Activated CD8-positive, alpha-beta memory T cell treated with anti-CD3 and anti-CD28 coated beads, Interleukin-2, amount 50 U/mL, for 1 hour (primary cell): ENCODE measurements around the gene VWC2.

Experiments
- DNase-seq: peaks from one replicate; pipeline ENCODE4 v3.0.0-alpha.2; 2020; ENCODE audit errors: extremely low read depth

The VWC2 gene

DNA sequence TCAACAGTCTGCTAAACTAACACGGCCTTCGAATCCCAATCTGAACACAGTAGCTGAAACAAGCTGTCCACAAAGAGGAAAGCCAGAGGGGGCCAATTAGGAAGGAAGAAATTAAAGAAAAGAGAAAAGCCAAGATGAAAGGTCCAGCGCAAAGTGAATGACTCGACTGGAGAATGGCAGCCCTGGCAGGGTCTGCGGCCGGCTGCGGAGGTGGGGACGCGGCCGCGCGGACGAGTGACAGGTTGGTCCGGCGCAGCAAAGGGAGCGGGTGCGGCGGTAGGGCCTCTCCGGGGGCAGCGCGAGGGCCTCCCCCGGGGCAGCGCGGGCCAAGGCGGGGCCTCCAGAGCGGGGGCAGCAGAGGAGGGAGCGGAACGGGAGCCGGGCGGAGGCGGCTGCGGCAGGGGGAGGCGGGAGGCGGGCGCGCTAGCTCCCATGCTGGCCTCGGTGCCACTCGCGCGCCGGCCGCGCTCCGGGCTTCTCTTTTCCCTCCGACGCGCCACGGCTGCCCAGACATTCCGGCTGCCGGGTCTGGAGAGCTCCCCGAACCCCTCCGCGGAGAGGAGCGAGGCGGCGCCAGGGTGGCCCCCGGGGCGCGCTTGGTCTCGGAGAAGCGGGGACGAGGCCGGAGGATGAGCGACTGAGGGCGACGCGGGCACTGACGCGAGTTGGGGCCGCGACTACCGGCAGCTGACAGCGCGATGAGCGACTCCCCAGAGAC is at the start of gene VWC2:
Gene VWC2 (plus strand): TSS at position 421 of the 718 bp plus-strand sequence. CDS start 1,798 bp downstream, outside the sequence.
- no peak for DNase-seq

DNA sequence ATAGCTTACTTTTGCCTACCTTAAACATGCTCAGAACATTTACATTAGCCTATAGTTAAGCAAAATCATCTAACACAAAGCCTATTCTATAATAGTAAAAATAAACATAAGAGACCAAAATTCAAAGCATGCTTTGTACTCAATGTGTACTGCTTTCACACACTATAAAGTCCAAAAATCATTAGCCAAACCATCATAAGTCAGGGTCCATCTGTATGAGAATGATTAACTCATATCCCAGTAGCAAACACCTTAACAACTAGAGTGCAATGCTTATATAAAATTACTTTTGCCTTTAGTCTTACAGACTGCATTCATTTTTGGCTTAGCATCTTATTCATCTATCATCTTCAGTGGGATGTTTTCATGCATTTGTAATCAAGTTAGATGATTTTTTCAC is 49.4 kb upstream of the VWC2 start:
- no peak for DNase-seq

DNA sequence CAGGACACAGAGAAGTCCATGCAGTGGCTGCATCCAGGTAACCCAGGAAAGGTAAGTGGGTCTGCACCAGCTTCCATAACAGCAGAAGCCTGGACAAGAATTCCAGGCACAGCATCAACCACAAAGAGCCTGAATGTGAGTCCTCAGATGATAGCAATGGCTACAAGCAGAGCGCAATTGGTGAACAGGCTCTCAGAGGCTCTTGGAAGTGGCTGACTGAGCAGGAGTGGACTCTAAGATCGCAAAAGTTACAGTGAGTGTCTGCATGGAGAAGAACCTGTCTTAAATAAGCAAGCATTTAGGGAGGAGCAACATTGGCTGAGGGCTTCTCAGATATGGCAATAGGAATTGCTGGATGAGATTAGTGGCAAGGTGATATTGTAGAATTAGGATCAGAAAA is 41.6 kb upstream of the VWC2 start:
- no peak for DNase-seq

DNA sequence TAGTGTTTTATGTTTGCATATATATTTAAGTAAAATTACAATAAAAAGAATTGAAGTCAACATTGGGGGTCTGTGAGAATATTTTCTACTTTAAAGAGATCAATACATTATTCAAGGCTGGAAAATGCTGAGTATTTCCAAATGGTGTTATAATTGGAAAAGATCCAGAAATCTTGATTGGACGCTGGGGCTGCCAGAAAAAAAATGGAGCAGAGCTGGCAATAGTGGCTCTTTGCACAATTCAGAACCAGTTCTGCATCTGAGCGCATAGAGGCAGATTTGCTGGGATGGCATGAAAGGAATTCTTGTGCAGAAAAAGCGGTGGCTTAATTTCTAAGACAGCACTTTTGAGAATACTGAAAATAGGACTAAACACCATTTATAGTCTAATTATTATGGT is 10.8 kb upstream of the VWC2 start:
- no peak for DNase-seq

DNA sequence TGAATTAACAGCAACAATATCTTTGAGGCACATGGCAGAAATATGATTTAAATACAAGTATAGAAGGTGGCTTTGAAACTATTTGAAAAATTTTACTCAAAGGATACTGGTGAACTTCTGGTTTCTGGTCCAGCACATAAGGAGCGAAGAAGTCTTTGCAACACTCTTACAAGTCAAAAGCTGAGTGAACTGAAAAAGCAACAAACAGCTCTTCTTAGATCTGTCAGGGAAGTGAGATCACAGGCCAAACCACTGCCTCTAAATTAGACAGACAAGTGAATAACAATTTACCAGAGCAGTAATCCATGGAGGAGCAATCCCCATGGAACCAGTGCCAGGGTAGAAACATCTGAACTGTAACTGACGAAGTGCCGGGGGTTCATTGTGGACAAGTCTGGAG is 9.6 kb upstream of the VWC2 start:
- no peak for DNase-seq

DNA sequence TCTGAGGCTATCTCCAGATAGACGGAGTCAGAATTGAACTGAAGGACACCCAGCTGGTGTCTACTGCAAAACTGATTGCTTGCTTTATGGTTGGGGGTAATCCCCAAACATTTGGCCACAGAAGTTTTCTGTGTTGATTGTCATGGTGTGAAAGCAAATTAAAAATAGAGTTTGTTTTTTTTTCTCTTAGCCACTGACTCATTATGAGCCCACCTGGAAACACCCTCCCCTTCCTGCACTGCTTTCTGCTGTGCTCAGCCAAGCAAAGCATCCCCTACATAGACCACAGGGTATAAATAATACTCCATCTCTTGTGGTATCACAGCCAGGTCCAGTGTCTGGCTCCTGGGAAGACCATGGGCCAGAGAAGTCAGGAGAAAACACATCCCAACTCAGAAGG is 6.5 kb upstream of the VWC2 start:
- no peak for DNase-seq

DNA sequence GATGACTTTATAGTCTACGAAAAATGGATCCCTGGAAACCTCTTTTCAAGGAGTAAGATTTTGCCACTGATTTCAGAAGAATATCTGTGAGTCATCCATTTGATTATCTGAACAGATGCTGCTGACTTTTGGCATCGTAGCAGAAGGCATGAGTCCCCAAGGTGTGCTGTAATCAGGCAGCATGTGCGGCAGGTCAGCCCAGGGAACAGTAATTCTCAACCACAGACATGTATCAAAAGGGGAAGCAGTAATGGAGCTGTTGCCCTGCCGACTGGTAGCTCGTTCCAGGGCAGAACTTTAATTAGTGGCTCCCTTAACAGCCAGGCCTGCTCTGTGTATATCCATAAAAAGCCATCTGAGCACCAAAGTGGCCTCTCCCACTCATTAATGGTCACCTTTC is 5.7 kb upstream of the VWC2 start:
- DNase-seq: no peak

DNA sequence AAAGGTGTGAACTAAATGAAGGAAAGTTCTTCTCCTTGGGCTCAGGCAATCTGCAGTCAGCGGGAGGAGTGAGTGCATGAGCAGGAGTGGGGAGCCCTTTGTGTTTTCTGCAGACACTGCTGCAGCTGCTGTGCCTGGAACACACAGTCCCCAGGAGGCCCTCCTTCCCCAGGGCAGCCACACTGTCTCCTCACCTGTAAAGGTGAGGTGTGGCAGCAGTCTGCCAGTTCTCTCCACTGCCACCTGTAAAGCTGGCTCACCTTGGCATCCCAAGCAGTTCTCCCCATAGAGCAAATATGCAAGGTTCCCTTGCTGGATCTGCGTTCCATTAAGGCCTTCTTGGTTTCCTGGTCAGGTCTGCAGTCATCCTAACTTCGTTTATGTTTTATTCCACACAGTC is 5.2 kb upstream of the VWC2 start:
- DNase-seq: no peak

DNA sequence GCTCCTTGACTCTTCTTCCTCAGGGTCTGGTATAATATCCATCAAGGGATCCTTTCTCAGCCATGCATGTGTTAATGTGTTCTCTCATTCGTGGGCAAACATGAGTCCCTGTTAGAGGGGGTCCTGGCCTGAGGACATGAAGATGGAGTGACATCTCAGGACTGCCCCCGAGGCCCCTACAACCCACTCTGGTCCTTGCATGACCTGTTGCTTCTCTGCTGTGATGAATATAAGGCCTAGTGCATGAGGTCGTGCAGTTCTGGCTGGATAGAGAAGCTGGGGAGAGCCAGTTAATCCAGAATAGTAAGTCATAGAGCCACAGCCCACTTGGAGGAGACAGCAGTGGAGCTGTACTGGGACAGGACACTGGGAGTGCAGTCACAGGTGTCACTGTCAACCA is 4.6 kb upstream of the VWC2 start:
- DNase-seq: no peak

DNA sequence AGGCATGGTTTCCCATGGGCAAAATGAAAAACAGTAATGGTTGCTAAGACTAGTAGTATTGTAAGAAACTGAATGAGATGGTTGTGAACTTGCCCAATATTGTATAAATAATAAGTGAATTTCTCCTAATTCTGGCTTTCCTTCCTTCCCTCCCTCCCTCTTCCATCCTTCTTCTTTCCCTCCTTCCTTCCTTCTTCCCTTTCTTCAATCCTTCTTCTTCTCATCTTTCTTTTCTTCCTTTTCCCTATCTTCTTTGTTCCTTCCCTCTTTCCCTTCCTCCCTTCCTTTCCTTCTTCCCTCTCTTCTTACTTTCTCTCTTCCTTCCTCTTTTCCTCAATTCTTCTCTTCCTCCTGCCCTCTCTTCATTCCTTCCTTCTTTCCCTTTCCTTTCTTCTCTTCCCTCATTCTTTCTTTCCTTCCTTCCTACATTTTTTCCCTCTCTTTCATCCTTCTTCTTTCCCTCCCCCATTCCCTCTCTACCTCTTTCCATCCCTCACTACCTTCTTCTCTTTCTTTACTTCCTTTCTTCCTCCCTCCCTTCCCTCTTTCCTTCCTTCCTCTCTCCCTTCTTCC is 4.1 kb upstream of the VWC2 start:
- no peak for DNase-seq

DNA sequence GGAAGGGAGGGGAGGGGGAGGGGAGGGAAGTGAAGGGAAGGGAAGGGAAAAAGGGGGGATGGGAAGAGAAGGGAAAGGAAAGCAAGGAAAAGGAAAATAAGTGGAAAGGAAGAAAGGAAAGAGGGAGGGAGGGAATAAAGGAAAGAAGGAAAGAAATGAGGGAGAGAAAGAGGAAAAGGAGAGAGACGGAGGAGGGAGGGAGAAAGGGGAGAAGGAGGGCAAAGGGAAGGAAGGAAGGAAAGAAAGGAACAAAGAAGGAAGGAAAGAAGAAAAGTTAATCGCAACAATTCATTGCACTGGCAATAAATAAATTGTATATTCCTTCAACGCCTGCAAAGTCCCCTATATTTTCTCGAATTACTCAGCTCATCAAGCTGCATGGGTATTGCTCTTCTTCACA is 2.6 kb upstream of the VWC2 start:
- no peak for DNase-seq

DNA sequence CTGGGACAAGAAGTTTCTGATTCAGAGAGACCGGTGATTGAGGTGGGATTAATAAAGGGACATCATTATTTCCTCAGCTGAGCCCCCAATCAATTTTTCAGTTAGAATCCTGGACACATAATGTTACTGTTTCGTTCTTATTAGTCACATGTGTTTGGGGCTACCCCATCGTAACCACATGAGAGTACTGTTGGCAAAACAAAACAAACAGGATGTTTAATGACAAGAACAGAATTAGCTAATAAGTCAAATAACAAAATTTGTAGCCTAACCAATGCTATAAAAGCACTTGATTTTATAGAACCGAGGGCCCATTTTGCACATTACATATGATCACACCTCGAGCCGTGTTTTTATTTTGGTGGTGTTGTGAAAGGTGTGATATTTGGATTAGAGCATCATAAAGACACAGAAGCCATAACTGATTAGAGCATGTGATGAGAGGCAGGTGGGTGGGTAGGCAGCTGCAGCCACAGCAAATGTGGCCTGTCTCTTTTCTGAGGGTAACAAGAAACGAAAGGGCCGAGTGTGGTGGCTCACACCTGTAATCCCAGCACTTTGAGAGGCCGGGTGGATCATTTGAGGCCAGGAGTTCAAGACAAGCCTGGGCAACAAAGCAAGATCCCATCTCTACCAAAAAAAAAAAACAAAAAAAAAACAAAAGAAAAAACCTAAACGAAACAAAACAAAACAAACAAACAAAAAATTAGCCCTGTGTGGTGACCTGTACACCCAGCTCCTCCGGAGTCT is 1.8 kb upstream of the VWC2 start:
- no peak for DNase-seq

DNA sequence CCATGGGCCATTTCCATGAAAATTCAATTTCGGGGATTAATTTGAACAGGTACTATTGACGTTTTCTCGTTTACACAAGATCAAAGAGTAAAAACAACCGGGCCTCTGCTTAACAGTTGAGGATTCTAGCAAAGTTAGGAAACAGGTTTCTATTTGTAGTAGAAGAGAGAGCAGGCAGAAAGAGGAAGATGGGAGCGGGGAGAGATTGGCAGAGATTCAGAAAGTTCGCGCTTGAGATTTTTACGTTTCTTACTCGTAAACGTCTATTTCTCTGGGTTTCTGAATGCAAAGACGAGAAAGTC is 571 bp upstream of the VWC2 start:
- DNase-seq: no peak

DNA sequence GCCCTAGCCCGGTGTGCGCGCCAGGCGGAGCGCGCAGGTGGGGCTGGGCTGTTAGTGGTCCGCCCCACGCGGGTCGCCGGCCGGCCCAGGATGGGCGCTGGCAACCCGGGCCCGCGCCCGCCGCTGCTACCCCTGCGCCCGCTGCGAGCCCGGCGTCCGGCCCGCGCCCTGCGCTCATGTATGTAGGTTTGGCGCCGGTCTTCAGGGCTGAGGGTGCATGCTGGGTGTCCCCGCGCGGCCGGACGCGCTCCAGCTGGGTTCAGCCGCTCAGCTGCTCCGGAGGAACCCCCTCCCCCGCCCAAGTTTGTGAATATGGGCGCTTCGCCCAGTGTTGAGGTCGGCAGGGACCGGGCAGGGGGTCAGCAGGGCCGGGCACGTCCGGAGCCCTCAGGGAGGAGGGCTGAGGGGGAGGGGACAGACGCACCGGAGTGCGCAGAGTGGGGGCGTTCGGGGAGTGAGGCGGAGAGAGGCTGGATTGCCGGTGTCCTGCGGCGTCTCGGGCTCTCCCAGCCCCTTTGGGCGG is 559 bp downstream of the VWC2 start:
- no peak for DNase-seq

DNA sequence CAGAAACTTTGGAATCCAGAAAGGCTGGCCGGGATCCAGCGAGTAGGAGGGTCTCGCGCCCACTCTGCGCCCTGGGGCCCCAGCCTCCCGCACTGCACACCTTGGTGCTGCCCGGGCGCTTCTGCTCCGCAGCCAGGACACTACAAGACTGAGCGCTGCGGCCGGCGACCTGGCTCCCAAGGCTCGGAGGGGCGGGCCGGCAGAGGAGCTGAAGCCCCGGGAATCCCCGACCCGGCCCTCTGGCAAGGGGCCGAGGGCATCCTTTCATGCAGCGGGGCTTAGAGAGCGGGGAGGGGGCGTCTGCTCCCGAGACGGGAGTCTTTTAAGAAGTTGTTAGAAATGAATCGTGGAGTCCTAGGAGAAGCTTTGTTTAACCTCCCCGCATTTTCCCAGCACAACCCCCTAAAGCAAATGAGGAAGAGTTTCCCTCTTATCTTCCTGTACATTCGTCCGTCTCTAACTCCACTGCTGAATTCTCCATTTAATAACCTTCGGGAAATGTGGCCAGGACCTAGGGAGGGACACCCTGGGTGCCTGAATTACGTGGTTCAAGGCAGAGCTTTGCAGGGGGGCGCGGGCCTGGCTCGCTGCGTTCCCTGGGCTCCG is 1.1 kb downstream of the VWC2 start:
- no peak for DNase-seq

DNA sequence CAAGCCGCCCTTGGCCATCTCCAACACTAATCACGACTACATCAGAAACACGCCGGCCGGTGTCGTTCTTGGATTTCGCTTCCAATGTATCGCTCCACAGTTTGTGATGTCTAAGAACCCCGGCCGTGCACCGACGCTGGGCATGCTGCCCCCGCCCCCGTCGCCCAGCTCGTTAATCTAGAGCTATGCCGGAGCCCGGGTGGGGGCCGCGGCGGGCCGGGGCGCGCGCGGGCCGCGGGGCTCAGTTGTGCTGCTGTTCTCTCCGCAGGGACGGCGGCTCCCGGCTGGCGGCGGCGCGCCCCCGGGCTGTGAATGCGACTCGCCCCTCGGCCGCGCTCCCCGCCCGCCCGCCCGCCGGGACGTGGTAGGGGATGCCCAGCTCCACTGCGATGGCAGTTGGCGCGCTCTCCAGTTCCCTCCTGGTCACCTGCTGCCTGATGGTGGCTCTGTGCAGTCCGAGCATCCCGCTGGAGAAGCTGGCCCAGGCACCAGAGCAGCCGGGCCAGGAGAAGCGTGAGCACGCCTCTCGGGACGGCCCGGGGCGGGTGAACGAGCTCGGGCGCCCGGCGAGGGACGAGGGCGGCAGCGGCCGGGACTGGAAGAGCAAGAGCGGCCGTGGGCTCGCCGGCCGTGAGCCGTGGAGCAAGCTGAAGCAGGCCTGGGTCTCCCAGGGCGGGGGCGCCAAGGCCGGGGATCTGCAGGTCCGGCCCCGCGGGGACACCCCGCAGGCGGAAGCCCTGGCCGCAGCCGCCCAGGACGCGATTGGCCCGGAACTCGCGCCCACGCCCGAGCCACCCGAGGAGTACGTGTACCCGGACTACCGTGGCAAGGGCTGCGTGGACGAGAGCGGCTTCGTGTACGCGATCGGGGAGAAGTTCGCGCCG is 1.9 kb downstream of the VWC2 start:
- no peak for DNase-seq

DNA sequence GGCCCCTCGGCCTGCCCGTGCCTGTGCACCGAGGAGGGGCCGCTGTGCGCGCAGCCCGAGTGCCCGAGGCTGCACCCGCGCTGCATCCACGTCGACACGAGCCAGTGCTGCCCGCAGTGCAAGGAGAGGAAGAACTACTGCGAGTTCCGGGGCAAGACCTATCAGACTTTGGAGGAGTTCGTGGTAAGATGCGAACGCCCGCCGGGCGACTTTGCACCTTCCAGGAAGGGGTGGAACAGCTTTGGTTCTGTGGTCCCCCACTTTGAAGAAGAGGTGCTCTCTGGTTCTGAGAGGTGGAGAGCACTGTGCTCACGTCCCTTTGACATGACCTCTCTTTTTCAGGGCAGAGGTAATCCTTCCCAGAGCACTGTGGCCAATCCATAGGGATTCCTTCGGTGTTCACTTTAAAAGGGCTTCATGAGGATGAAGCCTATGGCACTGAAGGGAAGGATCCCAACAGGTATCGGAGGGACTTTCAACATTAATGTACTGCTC is 2.6 kb downstream of the VWC2 start:
- no peak for DNase-seq

DNA sequence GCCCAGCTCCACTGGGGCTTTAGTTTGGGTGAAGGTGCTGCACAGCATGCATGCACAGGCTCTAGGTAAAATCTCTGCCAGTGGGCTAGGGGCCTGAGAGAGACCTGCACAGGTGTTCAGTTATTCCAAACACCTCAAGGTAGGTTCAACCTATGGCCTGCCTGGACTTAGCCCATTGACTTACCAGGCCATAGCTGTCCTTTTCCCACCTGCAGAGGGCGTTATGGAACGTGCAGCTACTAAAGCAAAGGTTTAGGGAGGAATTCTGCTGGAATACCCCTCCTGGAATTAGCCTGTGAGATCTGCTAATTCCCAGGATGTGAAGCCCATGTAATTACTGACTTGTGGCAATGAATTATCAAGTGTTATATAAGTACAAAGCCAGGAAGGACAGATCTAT is 3.6 kb downstream of the VWC2 start:
- no peak for DNase-seq

DNA sequence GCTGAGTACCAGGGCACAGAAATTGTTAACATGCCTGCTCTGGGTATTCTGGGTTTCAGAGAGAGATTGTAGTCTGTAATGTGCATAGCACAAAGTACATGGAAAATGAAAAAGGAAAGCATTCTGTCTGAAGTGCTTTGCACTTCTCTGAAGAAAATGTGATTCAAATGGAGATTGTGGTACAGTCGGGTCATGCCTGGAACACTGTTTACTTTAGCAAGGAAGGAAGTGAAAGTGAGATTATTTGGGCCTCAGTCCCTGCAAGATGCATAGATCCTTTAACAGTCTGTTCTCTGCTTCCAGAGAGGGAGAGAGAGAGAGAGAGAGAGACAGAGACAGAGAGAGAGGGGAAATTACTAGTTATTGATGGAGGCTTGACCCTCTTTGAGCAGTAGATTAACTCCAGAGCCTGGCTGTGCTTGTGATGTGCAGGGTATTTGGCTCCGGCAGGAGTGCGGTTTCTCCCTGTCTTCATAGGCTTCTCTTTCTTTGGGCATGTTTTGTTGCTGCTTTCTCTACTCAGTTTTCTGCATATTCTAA is 5.4 kb downstream of the VWC2 start:
- DNase-seq: no peak

DNA sequence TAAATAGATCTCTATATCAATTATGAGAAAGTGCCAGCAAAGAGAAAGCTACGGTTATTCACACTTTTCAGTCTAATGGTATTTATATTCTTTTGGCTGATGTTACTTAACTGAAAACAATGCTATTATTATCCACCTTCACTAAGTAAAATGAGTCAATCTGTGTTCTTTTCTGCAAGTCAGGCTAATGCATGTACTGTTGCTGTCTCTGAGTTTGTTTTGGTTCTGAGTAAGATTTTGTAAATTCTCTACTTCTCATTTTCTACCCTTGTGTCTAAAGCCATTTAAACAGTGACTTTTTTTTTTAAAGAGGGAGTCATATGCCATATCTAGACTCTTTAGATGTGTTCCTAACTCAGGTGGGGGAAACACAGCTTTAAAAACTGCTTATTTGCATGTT is 7.5 kb downstream of the VWC2 start:
- no peak for DNase-seq

DNA sequence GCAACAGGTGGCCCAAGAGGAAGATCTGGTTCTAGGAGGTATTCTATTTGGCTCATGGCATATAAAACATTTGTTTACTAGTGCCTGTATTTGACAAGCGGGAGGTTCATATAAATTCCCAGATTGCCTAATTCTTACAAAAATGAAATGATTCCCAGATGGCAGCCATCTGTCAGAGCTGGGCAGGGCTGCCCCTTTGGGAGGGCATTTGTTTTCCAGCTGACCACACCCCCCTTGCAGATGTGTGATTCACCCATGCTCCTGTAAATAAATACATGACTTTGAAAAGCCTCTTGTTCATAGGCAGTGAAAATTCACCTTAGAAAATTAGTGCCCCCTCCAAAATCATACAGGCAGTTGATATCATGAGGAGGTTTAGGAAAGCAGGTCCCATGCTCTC is 8.6 kb downstream of the VWC2 start:
- DNase-seq: no peak
